Prostate gland (tissue), 2 donors: Measurements from ENCODE around the gene OR10AD1.

ENCODE experiments used
- CTCF ChIP-seq, 4 experiments: fragments of 200-600 bp in 2 of 4; fragments of 450-650 bp in 2 of 4; sonication (generic) in 2 of 4; IDR thresholded peaks; 1 replicate in 3 of 4; 2 replicates in 1 of 4; pipeline ENCODE4 v1.5.1; 2016 to 2019; ENCODE audit warnings: antibody characterized with exemption in 4 of 4, mild to moderate bottlenecking in 2 of 4, moderate library complexity in 2 of 4
- POLR2AphosphoS5 ChIP-seq: sonication (generic); formaldehyde crosslinking; IDR thresholded peaks from one replicate; pipeline ENCODE4 v1.6.1; 2017; ENCODE audit warnings: antibody characterized with exemption

GRCh38 chr12:48163150-48163747 is 39.8 kb downstream of the OR10AD1 start:
- TF ChIP-seq POLR2AphosphoS5 (no peak), CTCF (IDR thresholded peaks at IDR 0.05) (no peak)
